Measurements from ENCODE around the gene WWP2.

Gene WWP2

GRCh38 chr16:69934751-69935150 lies 172.6 kb downstream of the WWP2 start:
- H3K4me1 Mint-ChIP-seq, result peaks cover 10% of the 10 kb centered on the region
- no peak overlapping the region for H3K4me3 Mint-ChIP-seq
- no peak for DNase-seq
- peaks cover 52% of the 10 kb centered on the region for H3K36me3 Mint-ChIP-seq (ENCODE audit: low read depth)
- no peak for TF ChIP-seq CTCF (IDR thresholded peaks at IDR 0.05)
- no peaks in the 10 kb centered on the region for H3K9me3 Mint-ChIP-seq
- peak overlapping the region; percentile 18 for H3K27ac Mint-ChIP-seq
- H3K27me3 Mint-ChIP-seq (ENCODE audit: low read depth, poor library complexity), result peaks cover 6% of the 10 kb centered on the region

GRCh38 chr16:69935278-69935711 lies 173.2 kb downstream of the WWP2 start:
- H3K36me3 Mint-ChIP-seq (ENCODE audit: low read depth), result peaks cover 52% of the 10 kb centered on the region
- no peaks in the 10 kb centered on the region for H3K9me3 Mint-ChIP-seq
- no peak for TF ChIP-seq CTCF (IDR thresholded peaks at IDR 0.05)
- DNase-seq, result no peak
- H3K4me3 Mint-ChIP-seq, result no peak overlapping the region
- H3K4me1 Mint-ChIP-seq, result peaks cover 5% of the 10 kb centered on the region
- H3K27ac Mint-ChIP-seq, result no peak overlapping the region
- H3K27me3 Mint-ChIP-seq (ENCODE audit: low read depth, poor library complexity), result peaks cover 6% of the 10 kb centered on the region

GRCh38 chr16:69935740-69936139 lies 173.6 kb downstream of the WWP2 start:
- Mint-ChIP-seq H3K36me3 (ENCODE audit: low read depth) (peaks cover 52% of the 10 kb centered on the region), H3K27ac (no peak overlapping the region), H3K4me3 (no peak overlapping the region), H3K9me3 (no peaks in the 10 kb centered on the region), H3K4me1 (peaks cover 5% of the 10 kb centered on the region), H3K27me3 (ENCODE audit: low read depth, poor library complexity) (peaks cover 6% of the 10 kb centered on the region)
- no peak for DNase-seq
- no peak for TF ChIP-seq CTCF (IDR thresholded peaks at IDR 0.05)

GRCh38 chr16:69936252-69936651 lies 174.1 kb downstream of the WWP2 start:
- H3K27ac Mint-ChIP-seq, result peak overlapping the region; percentile 77
- peaks cover 8% of the 10 kb centered on the region for H3K4me1 Mint-ChIP-seq
- DNase-seq, result no peak
- peaks cover 49% of the 10 kb centered on the region for H3K36me3 Mint-ChIP-seq (ENCODE audit: low read depth)
- H3K4me3 Mint-ChIP-seq, result no peak overlapping the region
- H3K27me3 Mint-ChIP-seq (ENCODE audit: low read depth, poor library complexity), result peaks cover 6% of the 10 kb centered on the region
- no peaks in the 10 kb centered on the region for H3K9me3 Mint-ChIP-seq
- no peak for TF ChIP-seq CTCF (IDR thresholded peaks at IDR 0.05)

- Mint-ChIP-seq H3K27me3 (ENCODE audit: low read depth, poor library complexity) (peaks cover 6% of the 10 kb centered on the region), H3K4me3 (no peak overlapping the region), H3K4me1 (peaks cover 13% of the 10 kb centered on the region), H3K9me3 (no peaks in the 10 kb centered on the region), H3K36me3 (ENCODE audit: low read depth) (peaks cover 44% of the 10 kb centered on the region), H3K27ac (no peak overlapping the region)
- TF ChIP-seq CTCF (IDR thresholded peaks at IDR 0.05), result no peak
- no peak for DNase-seq
Measured at GRCh38 chr16:69936751-69937211, 174.6 kb downstream of the WWP2 start.

- Mint-ChIP-seq H3K4me1 (peaks cover 19% of the 10 kb centered on the region), H3K4me3 (no peak overlapping the region)
- no peak for DNase-seq
Measured at GRCh38 chr16:69937465-69937951, 175.4 kb downstream of the WWP2 start.

More at GRCh38 chr16:69937465-69937951, 175.4 kb downstream of the WWP2 start:
- Mint-ChIP-seq H3K9me3 (no peaks in the 10 kb centered on the region), H3K27me3 (ENCODE audit: low read depth, poor library complexity) (peaks cover 6% of the 10 kb centered on the region), H3K27ac (peak overlapping the region; percentile 77), H3K36me3 (ENCODE audit: low read depth) (peaks cover 44% of the 10 kb centered on the region)
- peak; percentile 9 for TF ChIP-seq CTCF (IDR thresholded peaks at IDR 0.05)
